H9 (cell line): ENCODE data around the gene NDUFV1. TPM values are rescaled to one million over a fixed set of nuclear protein-coding genes. Genes with fewer than 3 reads are reported as not detected.
A peak's percentile ranks its signal among the peaks of the same experiment; 100 is the strongest.

Experiments used
- DNase-seq: peaks from one replicate; pipeline ENCODE4 v3.0.0-alpha.2; 2017
- H2AFZ ChIP-seq: one replicate; pipeline ENCODE4 v1.6.1; 2013; ENCODE audit warnings: mild to moderate bottlenecking, low read length, control low read depth, moderate library complexity
- H2AK5ac ChIP-seq: 2 replicates; pipeline ENCODE4 v1.6.1; 2013; ENCODE audit warnings: low read length, control low read depth, mixed read lengths; ENCODE audit not compliant: insufficient read length
- H2BK120ac ChIP-seq: one replicate; pipeline ENCODE4 v1.6.1; 2013; ENCODE audit warnings: low read depth, mild to moderate bottlenecking, low read length, control low read depth, inconsistent platforms; ENCODE audit not compliant: poor library complexity, severe bottlenecking
- H2BK12ac ChIP-seq: 2 replicates; pipeline ENCODE4 v1.6.1; 2013; ENCODE audit warnings: low read length, control low read depth, mixed read lengths, low read depth; ENCODE audit not compliant: insufficient read length
- H2BK15ac ChIP-seq: 2 replicates; pipeline ENCODE4 v1.6.1; 2013; ENCODE audit warnings: low read depth, low read length, control low read depth
- H2BK20ac ChIP-seq: one replicate; pipeline ENCODE4 v1.6.1; 2013; ENCODE audit warnings: low read depth, mild to moderate bottlenecking, low read length, control low read depth, inconsistent platforms; ENCODE audit not compliant: poor library complexity, severe bottlenecking
- H2BK5ac ChIP-seq: 2 replicates; pipeline ENCODE4 v1.6.1; 2013; ENCODE audit warnings: low read length, control low read depth, mixed read lengths; ENCODE audit not compliant: insufficient read length
- H3K14ac ChIP-seq: 2 replicates; pipeline ENCODE4 v1.6.1; 2013; ENCODE audit warnings: low read length, control low read depth; ENCODE audit not compliant: insufficient read depth
- H3K18ac ChIP-seq: 2 replicates; pipeline ENCODE4 v1.6.1; 2013; ENCODE audit warnings: low read depth, mild to moderate bottlenecking, mixed read lengths, low read length, control low read depth; ENCODE audit not compliant: insufficient read length
- H3K23ac ChIP-seq: 2 replicates; pipeline ENCODE4 v1.6.1; 2013; ENCODE audit warnings: low read length, control low read depth, mixed read lengths, low read depth; ENCODE audit not compliant: insufficient read length
- H3K23me2 ChIP-seq: 2 replicates; pipeline ENCODE4 v1.6.1; 2013; ENCODE audit warnings: low read depth, mild to moderate bottlenecking, mixed read lengths, low read length, control low read depth; ENCODE audit not compliant: insufficient read length, poor library complexity, severe bottlenecking
- H3K27ac ChIP-seq: 2 replicates; pipeline ENCODE4 v1.5.1; 2013; ENCODE audit warnings: low read length, control low read depth, mixed read lengths, low read depth; ENCODE audit not compliant: insufficient read length
- H3K27me3 ChIP-seq: 2 replicates; pipeline ENCODE4 v1.6.1; 2013; ENCODE audit warnings: low read length, control low read depth, inconsistent platforms; ENCODE audit not compliant: insufficient read depth
- H3K4ac ChIP-seq: 2 replicates; pipeline ENCODE4 v1.6.1; 2013; ENCODE audit warnings: low read depth, mild to moderate bottlenecking, control low read depth, inconsistent platforms, low read length, moderate library complexity
- H3K4me1 ChIP-seq: 2 replicates; pipeline ENCODE4 v1.6.1; 2013; ENCODE audit warnings: low read length, control low read depth, inconsistent platforms; ENCODE audit not compliant: insufficient read depth
- H3K4me2 ChIP-seq: 2 replicates; pipeline ENCODE4 v1.6.1; 2013; ENCODE audit warnings: low read length, control low read depth, mixed read lengths; ENCODE audit not compliant: insufficient read length, insufficient read depth
- H3K56ac ChIP-seq: 2 replicates; pipeline ENCODE4 v1.6.1; 2013; ENCODE audit warnings: low read depth, mild to moderate bottlenecking, mixed read lengths, low read length, control low read depth; ENCODE audit not compliant: insufficient read length
- H3K79me1 ChIP-seq: 2 replicates; pipeline ENCODE4 v1.6.1; 2013; ENCODE audit warnings: low read depth, mild to moderate bottlenecking, moderate library complexity, low read length, control low read depth, inconsistent platforms; ENCODE audit not compliant: insufficient read depth, poor library complexity, severe bottlenecking
- H3K79me2 ChIP-seq: 2 replicates; pipeline ENCODE4 v1.6.1; 2013; ENCODE audit warnings: low read length, control low read depth, inconsistent platforms; ENCODE audit not compliant: insufficient read depth
- H3K9ac ChIP-seq: 2 replicates; pipeline ENCODE4 v1.6.1; 2013; ENCODE audit warnings: low read length, control low read depth, mixed read lengths; ENCODE audit not compliant: insufficient read length; ENCODE audit errors: extremely low read depth
- H3K9me3 ChIP-seq: one replicate; pipeline ENCODE4 v1.6.1; 2013; ENCODE audit warnings: low read depth, low read length, inconsistent platforms; ENCODE audit not compliant: control insufficient read depth
- H3T11ph ChIP-seq: one replicate; pipeline ENCODE4 v1.6.1; 2013; ENCODE audit warnings: mild to moderate bottlenecking, low read length, control low read depth, inconsistent platforms
- H4K20me1 ChIP-seq: one replicate; pipeline ENCODE4 v1.6.1; 2013; ENCODE audit not compliant: control insufficient read depth, insufficient read length, insufficient read depth
- H4K5ac ChIP-seq: 2 replicates; pipeline ENCODE4 v1.6.1; 2013; ENCODE audit warnings: low read depth, mild to moderate bottlenecking, mixed read lengths, low read length, control low read depth; ENCODE audit not compliant: insufficient read length
- H4K8ac ChIP-seq: replicated peaks from 2 replicates; pipeline ENCODE4 v1.6.1; 2013; ENCODE audit warnings: low read length, control low read depth, mixed read lengths, low read depth; ENCODE audit not compliant: insufficient read length
- H4K91ac ChIP-seq: 2 replicates; pipeline ENCODE4 v1.6.1; 2013; ENCODE audit warnings: low read depth, mild to moderate bottlenecking, moderate library complexity, mixed read lengths, low read length, control low read depth; ENCODE audit not compliant: insufficient read length
- H3K27ac Mint-ChIP-seq, 3 experiments: 2 replicates in 2 of 3; 3 replicates in 1 of 3; pipeline ENCODE4 v1.8.0; 2020 to 2021; ENCODE audit warnings: mixed read lengths in 3 of 3, mild to moderate bottlenecking in 1 of 3, moderate library complexity in 1 of 3
- H3K27me3 Mint-ChIP-seq: 2 replicates; pipeline ENCODE4 v1.8.0; 2021; ENCODE audit warnings: low read depth, mild to moderate bottlenecking, moderate library complexity, mixed read lengths
- H3K36me3 Mint-ChIP-seq, 3 experiments: 2 replicates in 2 of 3; 3 replicates in 1 of 3; pipeline ENCODE4 v1.8.0; 2020 to 2021; ENCODE audit warnings: low read depth in 3 of 3, mixed read lengths in 3 of 3; ENCODE audit not compliant: insufficient read depth in 1 of 3
- H3K4me1 Mint-ChIP-seq, 2 experiments: 2 replicates each; pipeline ENCODE4 v1.8.0; 2020; ENCODE audit warnings: mixed read lengths in 2 of 2
- H3K4me3 Mint-ChIP-seq, 2 experiments: 2 replicates in 1 of 2; 3 replicates in 1 of 2; pipeline ENCODE4 v1.8.0; 2020 to 2021; ENCODE audit warnings: mild to moderate bottlenecking in 2 of 2, mixed read lengths in 2 of 2, moderate library complexity in 1 of 2
- H3K9me3 Mint-ChIP-seq, 2 experiments: 2 replicates in 1 of 2; 3 replicates in 1 of 2; pipeline ENCODE4 v1.8.0; 2020; ENCODE audit warnings: mild to moderate bottlenecking in 2 of 2, mixed read lengths in 2 of 2, moderate library complexity in 1 of 2
- CTCF ChIP-seq: fragments of 200-600 bp; sonication (generic); conservative IDR thresholded peaks from 3 replicates; pipeline ENCODE4 v1.8.0; 2021; ENCODE audit warnings: antibody characterized with exemption, mild to moderate bottlenecking
- WGBS: extraction: QIAGEN DNeasy Blood & Tissue Kit; methylation state at CpG from one replicate; pipeline ENCODE4 v1.1.7; 2013; ENCODE audit warnings: missing lambda C conversion rate, low lambda C conversion rate, mixed read lengths; ENCODE audit not compliant: insufficient read length; ENCODE audit errors: extremely low coverage; 5-methylcytosine and 5-hydroxymethylcytosine counted together
- total RNA-seq: library from RNA; stranded (reverse); gene quantifications from 2 replicates; pipeline ENCODE4 v1.2.1, GENCODE V29; 2021

NDUFV1 gene
- total RNA-seq, 1 experiment from 2014 or later = 154 TPM

GRCh38 chr11:67572747-67573419 lies 33.9 kb upstream of the NDUFV1 start:
- H3K18ac ChIP-seq = no peak overlapping the region
- Mint-ChIP-seq H3K9me3 (peaks cover 3 to 9% of the 10 kb centered on the region in 2 experiments; a peak in 3 of 5 replicates), H3K4me3 (no peak overlapping the region), H3K27me3 (peaks cover 44% of the 10 kb centered on the region), H3K27ac (no peak overlapping the region), H3K4me1 (peaks cover 14 to 19% of the 10 kb centered on the region in 2 experiments), H3K36me3 (no peaks in the 10 kb centered on the region)
- H3K9me3 ChIP-seq = no peaks in the 10 kb centered on the region
- H2BK12ac ChIP-seq = no peak overlapping the region
- no CpG with 5 or more reads among the region's 21 CpGs for WGBS
- no peak overlapping the region for H2BK5ac ChIP-seq
- no peak overlapping the region for H2BK120ac ChIP-seq
- H2BK20ac ChIP-seq = no peak overlapping the region
- H3K79me1 ChIP-seq = no peaks in the 10 kb centered on the region
- H2AK5ac ChIP-seq = no peak overlapping the region
- H3K27me3 ChIP-seq = no peaks in the 10 kb centered on the region
- H2AFZ ChIP-seq = no peak overlapping the region
- DNase-seq = peak; percentile 77
- no peak overlapping the region for H2BK15ac ChIP-seq
- no peak overlapping the region for H4K5ac ChIP-seq
- H3K4me1 ChIP-seq = no peaks in the 10 kb centered on the region
- no peaks in the 10 kb centered on the region for H3K23me2 ChIP-seq
- H3K4me2 ChIP-seq = no peak overlapping the region
- no peak overlapping the region for H4K91ac ChIP-seq
- no peak overlapping the region for H3K27ac ChIP-seq
- H3K14ac ChIP-seq = no peak overlapping the region
- no peak overlapping the region for H3K4ac ChIP-seq
- no peak overlapping the region for H4K8ac ChIP-seq
- no peaks in the 10 kb centered on the region for H3K79me2 ChIP-seq
- H3K23ac ChIP-seq = no peak overlapping the region
- no peaks in the 10 kb centered on the region for H4K20me1 ChIP-seq
- H3K9ac ChIP-seq = no peak overlapping the region
- H3K56ac ChIP-seq = no peak overlapping the region
- TF ChIP-seq CTCF = peak; percentile 90
- H3T11ph ChIP-seq = no peak overlapping the region
